K562 (cell line): Measurements from ENCODE around the gene SGPP2.

Experiments used
- ATF7 ChIP-seq: fragments of 450-650 bp; IDR thresholded peaks from 2 replicates; pipeline ENCODE4 v1.7.1; 2014; ENCODE audit warnings: mild to moderate bottlenecking, moderate library complexity
- CREB1 ChIP-seq, 2 experiments: sonication (generic) in 1 of 2; formaldehyde crosslinking in 1 of 2; IDR thresholded peaks; 2 replicates each; pipeline versions ENCODE4 v1.6.1 to v1.8.0; 2012 to 2022; ENCODE audit warnings: inconsistent platforms in 1 of 2, mild to moderate bottlenecking in 1 of 2, missing genetic modification reagents in 1 of 2, moderate library complexity in 1 of 2
- ELK1 ChIP-seq: sonication (generic); formaldehyde crosslinking; IDR thresholded peaks from 2 replicates; pipeline ENCODE4 v1.8.1; 2022; ENCODE audit warnings: missing genetic modification reagents
- HMG20A ChIP-seq: fragments of 450-650 bp; formaldehyde crosslinking; conservative IDR thresholded peaks from 2 replicates; pipeline ENCODE4 v1.4.0; 2020; ENCODE audit warnings: mild to moderate bottlenecking, mixed read lengths
- POLR2H ChIP-seq: IDR thresholded peaks from 2 replicates; pipeline ENCODE4 v1.6.1; 2016; ENCODE audit warnings: missing genetic modification characterization, low read depth, mild to moderate bottlenecking, control low read depth, missing compliant biosample characterization, moderate library complexity
- ZNF124 ChIP-seq: sonication (generic); formaldehyde crosslinking; IDR thresholded peaks from 2 replicates; pipeline ENCODE4 v1.8.1; 2022; ENCODE audit warnings: missing genetic modification reagents
- TF ChIP-seq, protein P1 (sequence below): sonication (generic); formaldehyde crosslinking; IDR thresholded peaks from 2 replicates; pipeline ENCODE4 v1.8.0; 2022; ENCODE audit warnings: missing genetic modification reagents, mild to moderate bottlenecking, borderline replicate concordance
- TF ChIP-seq, protein P2 (sequence below), 2 experiments: fragments of 450-650 bp in 1 of 2; sonication (generic) in 1 of 2; formaldehyde crosslinking in 1 of 2; IDR thresholded peaks; 2 replicates each; pipeline versions ENCODE4 v1.7.1 to v1.9.0; 2016 to 2022; ENCODE audit warnings: inconsistent platforms in 1 of 2, mild to moderate bottlenecking in 1 of 2, missing genetic modification reagents in 1 of 2

DNA sequence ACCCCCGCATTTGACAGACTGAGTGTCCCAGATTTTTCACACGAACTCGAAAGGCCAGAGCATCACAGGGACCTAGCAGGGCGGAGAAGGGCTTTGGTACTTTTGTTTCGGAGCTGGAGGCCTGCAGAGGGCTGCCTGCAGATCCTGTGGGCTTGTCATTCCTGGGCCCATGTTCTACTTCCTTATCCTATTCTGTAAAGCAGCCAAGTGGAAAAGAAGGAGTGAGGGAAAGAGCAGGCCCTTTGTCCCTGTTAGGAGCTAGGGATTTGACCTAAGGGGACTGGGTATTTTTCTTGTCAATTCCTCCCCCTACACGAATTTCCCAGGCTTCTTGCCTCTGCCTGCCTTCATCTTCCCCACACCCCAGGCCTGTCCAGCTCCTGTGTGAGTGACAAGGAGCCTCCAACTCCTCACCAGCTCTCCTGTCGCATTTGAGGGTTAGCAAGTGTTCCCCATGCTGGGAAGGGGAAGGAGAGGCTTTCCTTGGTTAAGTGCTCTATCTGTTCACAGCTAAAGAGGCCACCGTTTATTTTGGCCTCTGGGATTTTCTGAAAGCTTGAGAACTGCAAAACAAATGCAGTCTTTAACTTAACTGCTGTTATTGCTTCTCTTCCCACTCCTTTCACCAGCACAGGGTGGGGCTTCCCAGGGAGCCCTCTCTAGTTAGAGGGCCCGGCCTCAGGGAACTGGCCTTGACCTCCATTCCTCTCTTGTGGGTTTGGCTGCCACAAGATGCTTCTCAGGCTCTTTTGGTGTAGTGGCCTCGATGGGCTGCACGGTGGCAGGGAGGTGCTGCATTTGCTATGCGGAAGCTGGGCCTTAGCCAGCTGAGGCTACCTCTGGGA lies 61.2 kb downstream of the SGPP2 start:
- TF ChIP-seq, protein P1, sequence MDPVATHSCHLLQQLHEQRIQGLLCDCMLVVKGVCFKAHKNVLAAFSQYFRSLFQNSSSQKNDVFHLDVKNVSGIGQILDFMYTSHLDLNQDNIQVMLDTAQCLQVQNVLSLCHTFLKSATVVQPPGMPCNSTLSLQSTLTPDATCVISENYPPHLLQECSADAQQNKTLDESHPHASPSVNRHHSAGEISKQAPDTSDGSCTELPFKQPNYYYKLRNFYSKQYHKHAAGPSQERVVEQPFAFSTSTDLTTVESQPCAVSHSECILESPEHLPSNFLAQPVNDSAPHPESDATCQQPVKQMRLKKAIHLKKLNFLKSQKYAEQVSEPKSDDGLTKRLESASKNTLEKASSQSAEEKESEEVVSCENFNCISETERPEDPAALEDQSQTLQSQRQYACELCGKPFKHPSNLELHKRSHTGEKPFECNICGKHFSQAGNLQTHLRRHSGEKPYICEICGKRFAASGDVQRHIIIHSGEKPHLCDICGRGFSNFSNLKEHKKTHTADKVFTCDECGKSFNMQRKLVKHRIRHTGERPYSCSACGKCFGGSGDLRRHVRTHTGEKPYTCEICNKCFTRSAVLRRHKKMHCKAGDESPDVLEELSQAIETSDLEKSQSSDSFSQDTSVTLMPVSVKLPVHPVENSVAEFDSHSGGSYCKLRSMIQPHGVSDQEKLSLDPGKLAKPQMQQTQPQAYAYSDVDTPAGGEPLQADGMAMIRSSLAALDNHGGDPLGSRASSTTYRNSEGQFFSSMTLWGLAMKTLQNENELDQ (CRISPR knock-in tag), result no peak
- TF ChIP-seq, protein P2, sequence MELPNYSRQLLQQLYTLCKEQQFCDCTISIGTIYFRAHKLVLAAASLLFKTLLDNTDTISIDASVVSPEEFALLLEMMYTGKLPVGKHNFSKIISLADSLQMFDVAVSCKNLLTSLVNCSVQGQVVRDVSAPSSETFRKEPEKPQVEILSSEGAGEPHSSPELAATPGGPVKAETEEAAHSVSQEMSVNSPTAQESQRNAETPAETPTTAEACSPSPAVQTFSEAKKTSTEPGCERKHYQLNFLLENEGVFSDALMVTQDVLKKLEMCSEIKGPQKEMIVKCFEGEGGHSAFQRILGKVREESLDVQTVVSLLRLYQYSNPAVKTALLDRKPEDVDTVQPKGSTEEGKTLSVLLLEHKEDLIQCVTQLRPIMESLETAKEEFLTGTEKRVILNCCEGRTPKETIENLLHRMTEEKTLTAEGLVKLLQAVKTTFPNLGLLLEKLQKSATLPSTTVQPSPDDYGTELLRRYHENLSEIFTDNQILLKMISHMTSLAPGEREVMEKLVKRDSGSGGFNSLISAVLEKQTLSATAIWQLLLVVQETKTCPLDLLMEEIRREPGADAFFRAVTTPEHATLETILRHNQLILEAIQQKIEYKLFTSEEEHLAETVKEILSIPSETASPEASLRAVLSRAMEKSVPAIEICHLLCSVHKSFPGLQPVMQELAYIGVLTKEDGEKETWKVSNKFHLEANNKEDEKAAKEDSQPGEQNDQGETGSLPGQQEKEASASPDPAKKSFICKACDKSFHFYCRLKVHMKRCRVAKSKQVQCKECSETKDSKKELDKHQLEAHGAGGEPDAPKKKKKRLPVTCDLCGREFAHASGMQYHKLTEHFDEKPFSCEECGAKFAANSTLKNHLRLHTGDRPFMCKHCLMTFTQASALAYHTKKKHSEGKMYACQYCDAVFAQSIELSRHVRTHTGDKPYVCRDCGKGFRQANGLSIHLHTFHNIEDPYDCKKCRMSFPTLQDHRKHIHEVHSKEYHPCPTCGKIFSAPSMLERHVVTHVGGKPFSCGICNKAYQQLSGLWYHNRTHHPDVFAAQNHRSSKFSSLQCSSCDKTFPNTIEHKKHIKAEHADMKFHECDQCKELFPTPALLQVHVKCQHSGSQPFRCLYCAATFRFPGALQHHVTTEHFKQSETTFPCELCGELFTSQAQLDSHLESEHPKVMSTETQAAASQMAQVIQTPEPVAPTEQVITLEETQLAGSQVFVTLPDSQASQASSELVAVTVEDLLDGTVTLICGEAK (IDR thresholded peaks at IDR 0.05), result no peak
- TF ChIP-seq, protein P2 (CRISPR knock-in tag; IDR thresholded peaks at IDR 0.05), result no peak
- TF ChIP-seq ZNF124 (CRISPR knock-in tag) (no peak), HMG20A (CRISPR knock-in tag) (no peak), ATF7 (no peak), POLR2H (no peak), CREB1 (IDR thresholded peaks at IDR 0.05) (no peak), CREB1 (CRISPR knock-in tag; IDR thresholded peaks at IDR 0.05) (no peak), ELK1 (CRISPR knock-in tag) (no peak)
